ENCODE data around the gene ETV3. TPM values are rescaled to one million over a fixed set of nuclear protein-coding genes. Genes with fewer than 3 reads are reported as not detected.

Gene ETV3
- total RNA-seq, 2 experiments from 2014 or later: 11.1 to 20.4 TPM

DNA sequence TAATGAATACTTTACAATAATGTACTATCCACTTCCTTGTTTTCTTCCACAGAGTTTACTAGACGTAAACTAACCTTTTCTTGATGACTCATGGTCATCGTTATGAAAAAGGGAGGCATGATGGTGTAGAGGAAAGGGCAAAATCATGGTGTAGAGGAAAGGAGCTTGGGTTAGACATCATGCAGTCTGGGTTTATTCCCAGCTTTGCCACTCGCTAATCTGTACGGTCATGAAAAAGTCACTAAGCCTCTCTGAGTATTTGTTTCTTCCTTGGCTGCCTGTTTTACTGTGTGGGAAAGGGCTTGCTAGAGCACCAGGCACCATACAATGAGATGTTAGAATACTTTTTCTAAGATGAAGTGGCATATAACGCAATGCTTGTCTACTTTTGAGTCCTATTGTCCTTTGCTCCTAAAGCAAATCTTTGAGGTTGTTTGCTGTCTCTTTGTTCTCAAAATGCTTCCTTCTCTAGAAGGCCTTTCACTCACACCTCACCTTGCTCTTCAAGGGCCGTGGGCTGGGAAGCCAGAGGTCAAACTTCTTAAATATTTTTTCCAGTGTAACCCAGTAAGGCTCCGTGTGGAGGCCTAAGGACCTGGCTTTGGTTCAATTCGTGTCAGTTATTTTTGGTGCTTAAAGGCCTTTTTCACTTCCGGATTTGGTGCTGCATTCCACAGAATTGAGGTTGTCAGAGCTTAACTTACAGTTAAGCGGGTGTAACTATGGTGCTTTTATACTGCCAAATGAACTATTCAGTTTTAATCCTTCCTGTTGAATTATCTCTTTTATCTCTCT, 9.9 kb upstream of the ETV3 start:
- no peaks in the 10 kb centered on the region for H4K20me1 ChIP-seq (ENCODE audit: insufficient read depth, low read length)
- H3K9me2 ChIP-seq (ENCODE audit: insufficient read depth, low read length): no peaks in the 10 kb centered on the region
- H3K9me3 ChIP-seq (ENCODE audit: low read length): no peaks in the 10 kb centered on the region
- peak overlapping the region; percentile 71 for H2AFZ ChIP-seq (ENCODE audit: low read length)
- TF ChIP-seq, protein P1, sequence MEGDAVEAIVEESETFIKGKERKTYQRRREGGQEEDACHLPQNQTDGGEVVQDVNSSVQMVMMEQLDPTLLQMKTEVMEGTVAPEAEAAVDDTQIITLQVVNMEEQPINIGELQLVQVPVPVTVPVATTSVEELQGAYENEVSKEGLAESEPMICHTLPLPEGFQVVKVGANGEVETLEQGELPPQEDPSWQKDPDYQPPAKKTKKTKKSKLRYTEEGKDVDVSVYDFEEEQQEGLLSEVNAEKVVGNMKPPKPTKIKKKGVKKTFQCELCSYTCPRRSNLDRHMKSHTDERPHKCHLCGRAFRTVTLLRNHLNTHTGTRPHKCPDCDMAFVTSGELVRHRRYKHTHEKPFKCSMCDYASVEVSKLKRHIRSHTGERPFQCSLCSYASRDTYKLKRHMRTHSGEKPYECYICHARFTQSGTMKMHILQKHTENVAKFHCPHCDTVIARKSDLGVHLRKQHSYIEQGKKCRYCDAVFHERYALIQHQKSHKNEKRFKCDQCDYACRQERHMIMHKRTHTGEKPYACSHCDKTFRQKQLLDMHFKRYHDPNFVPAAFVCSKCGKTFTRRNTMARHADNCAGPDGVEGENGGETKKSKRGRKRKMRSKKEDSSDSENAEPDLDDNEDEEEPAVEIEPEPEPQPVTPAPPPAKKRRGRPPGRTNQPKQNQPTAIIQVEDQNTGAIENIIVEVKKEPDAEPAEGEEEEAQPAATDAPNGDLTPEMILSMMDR (conservative IDR thresholded peaks at IDR 0.05; ENCODE audit: low read length): no peak
- no peak for TF ChIP-seq EZH2phosphoT487 (IDR thresholded peaks at IDR 0.05; ENCODE audit: borderline replicate concordance, low read depth, low read length)
- intact Hi-C loops (cut with micrococcal nuclease; ENCODE audit: unreplicated experiment): no loop called here
- no TSS peak for BruUV-seq (replicated peaks)
- H3K4me1 ChIP-seq (ENCODE audit: insufficient read depth, low read length, poor library complexity, severe bottlenecking): peaks cover 8% of the 10 kb centered on the region
- ChIA-PET POLR2A (interaction anchor here (0.9 to 1.7 kb wide), 2 partner anchors 9 to 45 kb away, joined by 3 to 7 read pairs; partner anchors contain the start of gene ETV3), CTCF (ENCODE audit: unreplicated experiment) (no interaction called here)
- no peak overlapping the region for H3K4me3 ChIP-seq (ENCODE audit: low read depth, low read length, poor library complexity, severe bottlenecking)
- H3K36me3 ChIP-seq (ENCODE audit: insufficient read depth, low read length): no peaks in the 10 kb centered on the region
- peak; percentile 44 for DNase-seq (ENCODE audit: low spot score)
- no peak overlapping the region for H3K27ac ChIP-seq (ENCODE audit: low read depth, low read length, poor library complexity, severe bottlenecking)
- H3K79me2 ChIP-seq (ENCODE audit: insufficient read depth, low read depth, low read length): no peaks in the 10 kb centered on the region
- H3K4me2 ChIP-seq (ENCODE audit: low read length): 0 out of 2 replicates have a peak overlapping the region, but pooled peaks have one; percentile 3

- BruUV-seq (replicated peaks): no TSS peak
- Histone ChIP-seq H3K36me3 (ENCODE audit: insufficient read depth, low read length) (no peaks in the 10 kb centered on the region), H3K9me2 (ENCODE audit: insufficient read depth, low read length) (no peaks in the 10 kb centered on the region), H3K4me1 (ENCODE audit: insufficient read depth, low read length, poor library complexity, severe bottlenecking) (peaks cover 8% of the 10 kb centered on the region), H4K20me1 (ENCODE audit: insufficient read depth, low read length) (no peaks in the 10 kb centered on the region), H3K27ac (ENCODE audit: low read depth, low read length, poor library complexity, severe bottlenecking) (no peak overlapping the region), H3K4me3 (ENCODE audit: low read depth, low read length, poor library complexity, severe bottlenecking) (no peak overlapping the region), H3K9me3 (ENCODE audit: low read length) (no peaks in the 10 kb centered on the region), H2AFZ (ENCODE audit: low read length) (peak overlapping the region; percentile 71; the same call in 1 of the 2 replicates), H3K4me2 (ENCODE audit: low read length) (no peak overlapping the region), H3K79me2 (ENCODE audit: insufficient read depth, low read depth, low read length) (no peaks in the 10 kb centered on the region)
- TF ChIP-seq, protein P1 (conservative IDR thresholded peaks at IDR 0.05; ENCODE audit: low read length): no peak
- no peak for TF ChIP-seq EZH2phosphoT487 (IDR thresholded peaks at IDR 0.05; ENCODE audit: borderline replicate concordance, low read depth, low read length)
- DNase-seq (ENCODE audit: low spot score): no peak
- intact Hi-C loops (cut with micrococcal nuclease; ENCODE audit: unreplicated experiment): no loop called here
- POLR2A ChIA-PET: interaction anchor here (0.6 to 1.7 kb wide), 2 partner anchors 8 to 40 kb away, joined by 3 to 7 read pairs; partner anchors contain the start of gene ETV3
- CTCF ChIA-PET (ENCODE audit: unreplicated experiment): no interaction called here
Measured at GRCh38 chr1:157147037-157147436, 8.8 kb upstream of the ETV3 start.

GRCh38 chr1:157146244-157146643, 8.0 kb upstream of the ETV3 start:
- DNase-seq (ENCODE audit: low spot score): no peak
- H3K9me3 ChIP-seq (ENCODE audit: low read length): no peaks in the 10 kb centered on the region
- H3K4me2 ChIP-seq (ENCODE audit: low read length): no peak overlapping the region
- no peaks in the 10 kb centered on the region for H3K36me3 ChIP-seq (ENCODE audit: insufficient read depth, low read length)
- no peaks in the 10 kb centered on the region for H3K79me2 ChIP-seq (ENCODE audit: insufficient read depth, low read depth, low read length)
- TF ChIP-seq EZH2phosphoT487 (IDR thresholded peaks at IDR 0.05; ENCODE audit: borderline replicate concordance, low read depth, low read length): no peak
- TF ChIP-seq, protein P1 (conservative IDR thresholded peaks at IDR 0.05; ENCODE audit: low read length): no peak
- peaks cover 8% of the 10 kb centered on the region for H3K4me1 ChIP-seq (ENCODE audit: insufficient read depth, low read length, poor library complexity, severe bottlenecking)
- intact Hi-C loops (cut with micrococcal nuclease; ENCODE audit: unreplicated experiment): no loop called here
- no peaks in the 10 kb centered on the region for H4K20me1 ChIP-seq (ENCODE audit: insufficient read depth, low read length)
- BruUV-seq (replicated peaks): no TSS peak
- H3K9me2 ChIP-seq (ENCODE audit: insufficient read depth, low read length): no peaks in the 10 kb centered on the region
- no peak overlapping the region for H3K4me3 ChIP-seq (ENCODE audit: low read depth, low read length, poor library complexity, severe bottlenecking)
- H3K27ac ChIP-seq (ENCODE audit: low read depth, low read length, poor library complexity, severe bottlenecking): no peak overlapping the region
- ChIA-PET CTCF (ENCODE audit: unreplicated experiment) (no interaction called here), POLR2A (interaction anchor here (0.6 kb wide), 1 partner anchor 39 kb away, joined by 3 read pairs; no protein-coding TSS in a partner anchor)
- H2AFZ ChIP-seq (ENCODE audit: low read length): no peak overlapping the region
